Large intestine (tissue), 3 donors: ENCODE data around the gene SEPTIN5. TPM values are rescaled to one million over a fixed set of nuclear protein-coding genes. Genes with fewer than 3 reads are reported as not detected.
"Not testable (repeated sequence)": the region's sequence is repeated elsewhere in the genome, so short reads cannot be mapped to it uniquely, and the experiment has no call there.

Experiments
- DNase-seq, 2 donors: peaks; one replicate each; pipeline versions ENCODE4 v3.0.0 to v3.0.0-alpha.2; 2013
- H3K27ac ChIP-seq: one replicate; pipeline ENCODE4 v1.5.1; 2013; ENCODE audit warnings: low read length
- H3K27me3 ChIP-seq: 2 replicates; pipeline ENCODE4 v1.6.1; 2013; ENCODE audit warnings: low read length; ENCODE audit not compliant: control insufficient read depth, insufficient read depth
- H3K36me3 ChIP-seq: 2 replicates; pipeline ENCODE4 v1.6.1; 2013; ENCODE audit warnings: low read length; ENCODE audit not compliant: control insufficient read depth, insufficient read depth
- H3K4me1 ChIP-seq: one replicate; pipeline ENCODE4 v1.6.1; 2013; ENCODE audit warnings: low read length; ENCODE audit not compliant: control insufficient read depth, insufficient read depth
- H3K4me3 ChIP-seq: one replicate; pipeline ENCODE4 v1.5.1; 2013; ENCODE audit warnings: low read length
- H3K9me3 ChIP-seq: one replicate; pipeline ENCODE4 v1.6.1; 2013; ENCODE audit warnings: mild to moderate bottlenecking, low read depth, low read length, moderate library complexity; ENCODE audit not compliant: control insufficient read depth
- WGBS: methylation state at CpG from one replicate; pipeline ENCODE4 v1.1.5; 2013; ENCODE audit warnings: low lambda C conversion rate; ENCODE audit not compliant: insufficient coverage; 5-methylcytosine and 5-hydroxymethylcytosine counted together
- polyA plus RNA-seq: library from polyadenylated mRNA; unstranded; fragments of 120-200 nt; gene quantifications from one replicate; pipeline ENCODE4 v1.2.1, GENCODE V29; 2013

SEPTIN5 gene
- polyA plus RNA-seq, 1 donor: 24.9 TPM

- Histone ChIP-seq H3K4me3 (no peak overlapping the region), H3K9me3 (peaks cover 4% of the 10 kb centered on the region), H3K27me3 (peaks cover 72% of the 10 kb centered on the region), H3K27ac (no peak overlapping the region), H3K4me1 (peaks cover 17% of the 10 kb centered on the region), H3K36me3 (peaks cover 3% of the 10 kb centered on the region)
- no CpG with 5 or more reads among the region's 44 CpGs for WGBS
- no peak for DNase-seq
These were observed 7.3 kb downstream of the SEPTIN5 start for GRCh38 chr22:19721330-19722177.

- peaks cover 15% of the 10 kb centered on the region for H3K4me1 ChIP-seq
- H3K27me3 ChIP-seq: peaks cover 72% of the 10 kb centered on the region
These were observed 8.1 kb downstream of the SEPTIN5 start for GRCh38 chr22:19722178-19722981.

GRCh38 chr22:19722982-19723231, 8.6 kb downstream of the SEPTIN5 start:
- Histone ChIP-seq H3K9me3 (peaks cover 4% of the 10 kb centered on the region), H3K4me1 (peaks cover 11% of the 10 kb centered on the region), H3K4me3 (no peak overlapping the region), H3K27ac (no peak overlapping the region), H3K27me3 (peaks cover 72% of the 10 kb centered on the region), H3K36me3 (peaks cover 3% of the 10 kb centered on the region)
- no CpG with 5 or more reads among the region's 15 CpGs for WGBS
- no peak for DNase-seq

More at GRCh38 chr22:19722178-19722981, 8.1 kb downstream of the SEPTIN5 start:
- DNase-seq: no peak
- Histone ChIP-seq H3K36me3 (peaks cover 3% of the 10 kb centered on the region), H3K9me3 (peaks cover 4% of the 10 kb centered on the region), H3K4me3 (no peak overlapping the region), H3K27ac (no peak overlapping the region)
- WGBS: no CpG with 5 or more reads among the region's 60 CpGs

GRCh38 chr22:19723232-19723982, 9.1 kb downstream of the SEPTIN5 start, which contains the start of gene GP1BB:
Gene GP1BB, plus strand, starts transcription at chr22:19723539. Its CDS starts 31 bp downstream, at chr22:19723570.
- peaks cover 75% of the 10 kb centered on the region for H3K27me3 ChIP-seq
- H3K27ac ChIP-seq: no peak within 1 kb of the TSS
- H3K36me3 ChIP-seq: peaks cover 3% of the 10 kb centered on the region
- WGBS: no CpG with 5 or more reads among the region's 80 CpGs
- peaks cover 4% of the 10 kb centered on the region for H3K9me3 ChIP-seq
- no peak within 1 kb of the TSS for H3K4me3 ChIP-seq
- peaks cover 11% of the 10 kb centered on the region for H3K4me1 ChIP-seq
- peak in 1 of 2 donors; percentile 40 for DNase-seq

GRCh38 chr22:19723983-19724827, 9.9 kb downstream of the SEPTIN5 start:
- Histone ChIP-seq H3K9me3 (peaks cover 4% of the 10 kb centered on the region), H3K4me3 (no peak overlapping the region), H3K36me3 (peaks cover 3% of the 10 kb centered on the region), H3K27me3 (peaks cover 70% of the 10 kb centered on the region), H3K27ac (no peak overlapping the region), H3K4me1 (peaks cover 11% of the 10 kb centered on the region)
- WGBS: no CpG with 5 or more reads among the region's 89 CpGs
- DNase-seq: peak in 1 of 2 donors; percentile 36

GRCh38 chr22:19724927-19725661, 10.8 kb downstream of the SEPTIN5 start:
- DNase-seq: no peak
- peaks cover 61% of the 10 kb centered on the region for H3K27me3 ChIP-seq

GRCh38 chr22:19726064-19726788, 11.9 kb downstream of the SEPTIN5 start:
- whole genome bisulfite sequencing: 84% methylated on average over 10 of the region's 96 CpGs
- H3K4me3 ChIP-seq, H3K27ac ChIP-seq, DNase-seq, H3K36me3 ChIP-seq, H3K9me3 ChIP-seq: not testable (repeated sequence)
- peaks cover 54% of the 10 kb centered on the region for H3K27me3 ChIP-seq
- peaks cover 17% of the 10 kb centered on the region for H3K4me1 ChIP-seq

More at GRCh38 chr22:19724927-19725661, 10.8 kb downstream of the SEPTIN5 start:
- peaks cover 4% of the 10 kb centered on the region for H3K9me3 ChIP-seq
- H3K4me1 ChIP-seq: peaks cover 12% of the 10 kb centered on the region
- WGBS: 100% methylated on average over 1 of the region's 45 CpGs
- H3K36me3 ChIP-seq: peaks cover 3% of the 10 kb centered on the region
- H3K4me3 ChIP-seq: no peak overlapping the region
- H3K27ac ChIP-seq: no peak overlapping the region

- H3K27ac ChIP-seq: no peak overlapping the region
- peaks cover 4% of the 10 kb centered on the region for H3K9me3 ChIP-seq
- H3K36me3 ChIP-seq: no peaks in the 10 kb centered on the region
- peaks cover 13% of the 10 kb centered on the region for H3K4me1 ChIP-seq
- DNase-seq: no peak
- no peak overlapping the region for H3K4me3 ChIP-seq
- peaks cover 42% of the 10 kb centered on the region for H3K27me3 ChIP-seq
- no CpG with 5 or more reads among the region's 61 CpGs for WGBS
These were observed 13.2 kb downstream of the SEPTIN5 start for GRCh38 chr22:19727310-19728150.
